ENCODE data around the gene INTS1.
A peak's percentile ranks its signal among the peaks of the same experiment; 100 is the strongest.

The INTS1 gene

GRCh38 chr7:1434891-1435670 lies 69.1 kb downstream of the INTS1 start:
- Mint-ChIP-seq H3K27me3 (ENCODE audit: low read depth) (peaks cover 2% of the 10 kb centered on the region), H3K27ac (no peak overlapping the region), H3K9me3 (no peaks in the 10 kb centered on the region), H3K4me3 (no peak overlapping the region), H3K4me1 (ENCODE audit: low read depth) (peaks cover 2% of the 10 kb centered on the region), H3K36me3 (ENCODE audit: low read depth) (no peaks in the 10 kb centered on the region)
- no peak for DNase-seq (ENCODE audit: low spot score)

- DNase-seq (ENCODE audit: low spot score) = no peak
- no peak overlapping the region for H3K27ac Mint-ChIP-seq
- H3K4me3 Mint-ChIP-seq = no peak overlapping the region
- peaks cover 2% of the 10 kb centered on the region for H3K27me3 Mint-ChIP-seq (ENCODE audit: low read depth)
- no peaks in the 10 kb centered on the region for H3K9me3 Mint-ChIP-seq
- H3K4me1 Mint-ChIP-seq (ENCODE audit: low read depth) = peaks cover 2% of the 10 kb centered on the region
- no peaks in the 10 kb centered on the region for H3K36me3 Mint-ChIP-seq (ENCODE audit: low read depth)
Observed at GRCh38 chr7:1434165-1434718, 69.9 kb downstream of the INTS1 start.

GRCh38 chr7:1433128-1433920 lies 70.9 kb downstream of the INTS1 start:
- Mint-ChIP-seq H3K4me3 (no peak overlapping the region), H3K36me3 (ENCODE audit: low read depth) (no peaks in the 10 kb centered on the region), H3K4me1 (ENCODE audit: low read depth) (peaks cover 2% of the 10 kb centered on the region), H3K27me3 (ENCODE audit: low read depth) (peaks cover 2% of the 10 kb centered on the region), H3K27ac (no peak overlapping the region), H3K9me3 (no peaks in the 10 kb centered on the region)
- DNase-seq (ENCODE audit: low spot score) = no peak

GRCh38 chr7:1432411-1433082 lies 71.6 kb downstream of the INTS1 start:
- Mint-ChIP-seq H3K4me3 (no peak overlapping the region), H3K27me3 (ENCODE audit: low read depth) (peaks cover 2% of the 10 kb centered on the region), H3K36me3 (ENCODE audit: low read depth) (no peaks in the 10 kb centered on the region), H3K27ac (no peak overlapping the region), H3K9me3 (no peaks in the 10 kb centered on the region), H3K4me1 (ENCODE audit: low read depth) (peaks cover 2% of the 10 kb centered on the region)
- peak; percentile 47 for DNase-seq (ENCODE audit: low spot score)

GRCh38 chr7:1431634-1432380 lies 72.4 kb downstream of the INTS1 start:
- Mint-ChIP-seq H3K27me3 (ENCODE audit: low read depth) (peaks cover 2% of the 10 kb centered on the region), H3K4me3 (no peak overlapping the region), H3K36me3 (ENCODE audit: low read depth) (no peaks in the 10 kb centered on the region), H3K4me1 (ENCODE audit: low read depth) (peaks cover 2% of the 10 kb centered on the region), H3K9me3 (no peaks in the 10 kb centered on the region), H3K27ac (no peak overlapping the region)
- no peak for DNase-seq (ENCODE audit: low spot score)

GRCh38 chr7:1431226-1431625 lies 73.0 kb downstream of the INTS1 start:
- Mint-ChIP-seq H3K27me3 (ENCODE audit: low read depth) (peaks cover 2% of the 10 kb centered on the region), H3K4me3 (no peak overlapping the region), H3K4me1 (ENCODE audit: low read depth) (peaks cover 2% of the 10 kb centered on the region), H3K27ac (no peak overlapping the region), H3K9me3 (no peaks in the 10 kb centered on the region), H3K36me3 (ENCODE audit: low read depth) (no peaks in the 10 kb centered on the region)
- no peak for DNase-seq (ENCODE audit: low spot score)

- Mint-ChIP-seq H3K4me3 (no peak overlapping the region), H3K9me3 (no peaks in the 10 kb centered on the region), H3K4me1 (ENCODE audit: low read depth) (peaks cover 2% of the 10 kb centered on the region), H3K36me3 (ENCODE audit: low read depth) (no peaks in the 10 kb centered on the region), H3K27ac (no peak overlapping the region), H3K27me3 (ENCODE audit: low read depth) (peaks cover 2% of the 10 kb centered on the region)
- no peak for DNase-seq (ENCODE audit: low spot score)
Observed at GRCh38 chr7:1430056-1430845, 73.9 kb downstream of the INTS1 start.

- DNase-seq (ENCODE audit: low spot score) = no peak
- Mint-ChIP-seq H3K27me3 (ENCODE audit: low read depth) (peaks cover 7% of the 10 kb centered on the region), H3K27ac (no peak overlapping the region), H3K4me3 (no peak overlapping the region), H3K36me3 (ENCODE audit: low read depth) (no peaks in the 10 kb centered on the region), H3K9me3 (no peaks in the 10 kb centered on the region), H3K4me1 (ENCODE audit: low read depth) (peaks cover 2% of the 10 kb centered on the region)
Observed at GRCh38 chr7:1428941-1429501, 75.2 kb downstream of the INTS1 start.

- Mint-ChIP-seq H3K27ac (no peak overlapping the region), H3K36me3 (ENCODE audit: low read depth) (no peaks in the 10 kb centered on the region), H3K27me3 (ENCODE audit: low read depth) (peaks cover 17% of the 10 kb centered on the region), H3K4me1 (ENCODE audit: low read depth) (no peaks in the 10 kb centered on the region), H3K9me3 (no peaks in the 10 kb centered on the region), H3K4me3 (no peak overlapping the region)
- DNase-seq (ENCODE audit: low spot score) = no peak
Observed at GRCh38 chr7:1427064-1427657, 77.0 kb downstream of the INTS1 start.

- Mint-ChIP-seq H3K36me3 (ENCODE audit: low read depth) (no peaks in the 10 kb centered on the region), H3K4me1 (ENCODE audit: low read depth) (no peaks in the 10 kb centered on the region), H3K27me3 (ENCODE audit: low read depth) (peaks cover 17% of the 10 kb centered on the region), H3K27ac (no peak overlapping the region), H3K9me3 (no peaks in the 10 kb centered on the region), H3K4me3 (no peak overlapping the region)
- no peak for DNase-seq (ENCODE audit: low spot score)
Observed at GRCh38 chr7:1426474-1426873, 77.7 kb downstream of the INTS1 start.

- no peak overlapping the region for H3K4me3 Mint-ChIP-seq
- DNase-seq (ENCODE audit: low spot score) = no peak
- no peaks in the 10 kb centered on the region for H3K9me3 Mint-ChIP-seq
- H3K27ac Mint-ChIP-seq = no peak overlapping the region
- peaks cover 17% of the 10 kb centered on the region for H3K27me3 Mint-ChIP-seq (ENCODE audit: low read depth)
- H3K36me3 Mint-ChIP-seq (ENCODE audit: low read depth) = no peaks in the 10 kb centered on the region
- no peaks in the 10 kb centered on the region for H3K4me1 Mint-ChIP-seq (ENCODE audit: low read depth)
Observed at GRCh38 chr7:1425292-1426136, 78.7 kb downstream of the INTS1 start.

GRCh38 chr7:1424041-1424440 lies 80.1 kb downstream of the INTS1 start:
- H3K27me3 Mint-ChIP-seq (ENCODE audit: low read depth) = peaks cover 17% of the 10 kb centered on the region
- H3K27ac Mint-ChIP-seq = no peak overlapping the region
- H3K4me1 Mint-ChIP-seq (ENCODE audit: low read depth) = peaks cover 2% of the 10 kb centered on the region
- no peaks in the 10 kb centered on the region for H3K36me3 Mint-ChIP-seq (ENCODE audit: low read depth)
- no peak for DNase-seq (ENCODE audit: low spot score)
- no peak overlapping the region for H3K4me3 Mint-ChIP-seq
- no peaks in the 10 kb centered on the region for H3K9me3 Mint-ChIP-seq
